ENCODE measurements around the gene ZAP70.
"Not testable (repeated sequence)": the region's sequence is repeated elsewhere in the genome, so short reads cannot be mapped to it uniquely, and the experiment has no call there.

Gene ZAP70

DNA sequence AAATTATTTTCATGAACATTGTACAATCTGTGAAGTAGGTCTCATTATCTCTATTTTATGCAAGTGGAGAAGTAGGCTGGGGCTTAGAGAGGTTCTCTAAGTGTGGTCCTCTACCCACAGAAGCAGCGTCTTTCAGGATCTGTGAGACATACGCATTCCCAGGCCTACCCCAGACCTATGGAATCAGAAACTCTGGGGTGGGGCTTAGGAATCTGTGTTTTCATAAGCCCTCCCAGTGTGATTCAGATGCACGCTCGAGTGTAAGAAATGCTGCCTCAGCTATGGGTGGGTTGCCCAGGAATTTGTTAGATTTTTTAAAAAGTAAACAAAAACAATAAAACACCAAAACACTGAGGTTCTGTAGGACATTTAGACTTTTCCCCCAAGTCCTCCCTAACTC lies 14.8 kb upstream of the ZAP70 start:
- DNase-seq (ENCODE audit: low spot score): no peak

DNA sequence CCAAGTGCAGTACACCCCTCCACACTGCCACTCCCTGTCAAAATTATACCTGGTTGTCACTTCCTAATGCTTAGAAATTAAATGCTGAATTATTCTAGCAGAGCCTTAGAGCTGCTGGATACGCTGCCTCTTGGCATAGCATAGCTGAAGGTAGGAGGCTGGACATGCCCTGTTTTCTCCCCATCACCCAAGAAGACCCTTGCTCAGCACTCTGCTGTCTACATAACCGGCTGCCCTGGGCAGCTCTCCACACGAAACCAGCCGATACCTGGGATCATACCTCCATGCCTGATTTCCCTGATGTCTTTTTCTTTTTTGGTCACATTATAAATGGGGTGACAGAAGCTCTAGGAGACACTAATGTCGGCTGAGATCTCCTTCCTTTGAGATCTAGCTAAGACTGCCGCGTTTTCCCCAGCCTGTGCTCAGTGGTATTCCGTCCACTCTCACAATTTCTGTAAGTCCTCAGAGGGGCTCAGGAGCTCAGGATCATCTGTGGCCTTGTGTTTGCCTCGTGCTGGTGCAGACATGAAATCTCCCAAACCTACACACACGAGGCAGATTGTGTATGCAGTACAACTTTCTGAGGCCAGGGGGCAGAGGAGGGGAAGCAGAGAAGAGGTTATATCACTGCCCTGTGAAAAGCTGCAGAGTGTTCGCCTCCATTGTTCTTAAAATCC lies 13.5 kb upstream of the ZAP70 start:
- DNase-seq (ENCODE audit: low spot score): peak; percentile 68

DNA sequence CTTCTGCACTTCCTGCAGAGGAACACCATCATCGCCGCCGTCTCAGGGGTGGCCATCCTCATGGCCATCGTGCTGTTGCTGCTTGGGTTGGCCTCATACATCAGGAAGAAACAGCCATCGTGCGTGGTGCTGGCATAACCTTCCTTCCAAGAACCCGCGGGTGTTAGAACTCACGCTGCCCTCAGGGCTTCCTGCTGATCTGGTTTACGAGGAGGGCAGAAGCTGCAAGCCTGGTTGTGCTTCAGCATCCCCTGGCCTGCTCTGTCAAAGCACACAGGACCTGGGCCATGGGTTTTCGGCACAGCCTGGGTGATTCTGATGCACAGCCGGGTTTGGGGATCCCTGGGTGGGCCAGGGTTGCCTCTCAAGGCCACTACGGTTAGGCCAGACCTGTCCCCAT lies 12.2 kb upstream of the ZAP70 start:
- no peak for DNase-seq (ENCODE audit: low spot score)

GRCh38 chr2:97701851-97702465 lies 11.4 kb upstream of the ZAP70 start:
- no peak for DNase-seq (ENCODE audit: low spot score)

GRCh38 chr2:97702731-97703470 lies 10.5 kb upstream of the ZAP70 start:
- no peak for DNase-seq (ENCODE audit: low spot score)

DNA sequence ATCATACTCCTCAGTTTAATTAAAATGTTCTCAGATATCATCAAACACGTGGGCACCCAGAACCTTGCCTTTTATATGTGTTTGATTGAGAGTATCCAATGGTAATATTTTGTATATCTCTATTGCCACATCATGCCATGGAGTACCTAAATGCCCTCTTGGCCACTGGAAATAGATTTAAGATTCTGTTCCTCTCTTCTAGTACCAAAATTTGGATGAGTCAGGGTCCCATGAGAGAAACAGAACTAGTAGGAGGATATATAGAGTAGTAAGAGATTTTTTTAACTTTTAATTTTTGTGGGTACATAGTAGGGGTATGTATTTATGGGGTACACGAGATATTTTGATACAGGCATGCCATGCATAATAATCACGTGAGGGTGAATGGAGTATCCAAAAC lies 9.6 kb upstream of the ZAP70 start:
- DNase-seq (ENCODE audit: low spot score): no peak

DNA sequence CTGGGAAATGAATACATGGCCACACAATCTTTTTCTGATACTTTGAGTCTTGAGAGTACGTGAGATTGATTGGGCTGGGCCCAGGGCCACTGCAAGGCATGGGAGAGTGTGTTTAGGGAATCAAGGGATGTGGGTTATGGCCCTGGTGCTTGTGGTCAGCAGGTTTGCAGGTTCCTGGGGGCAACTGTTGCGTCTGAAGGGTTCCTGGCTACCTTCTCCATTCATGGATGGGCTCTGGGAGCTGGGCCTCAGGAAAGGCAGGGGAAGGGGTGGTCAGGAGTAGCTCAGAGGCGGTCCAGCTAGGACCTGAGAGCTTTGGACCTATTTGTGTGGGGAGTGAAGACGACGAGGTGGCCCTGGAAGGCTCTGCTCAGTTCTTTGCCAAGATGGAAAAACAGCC lies 8.4 kb upstream of the ZAP70 start:
- DNase-seq (ENCODE audit: low spot score): no peak

DNA sequence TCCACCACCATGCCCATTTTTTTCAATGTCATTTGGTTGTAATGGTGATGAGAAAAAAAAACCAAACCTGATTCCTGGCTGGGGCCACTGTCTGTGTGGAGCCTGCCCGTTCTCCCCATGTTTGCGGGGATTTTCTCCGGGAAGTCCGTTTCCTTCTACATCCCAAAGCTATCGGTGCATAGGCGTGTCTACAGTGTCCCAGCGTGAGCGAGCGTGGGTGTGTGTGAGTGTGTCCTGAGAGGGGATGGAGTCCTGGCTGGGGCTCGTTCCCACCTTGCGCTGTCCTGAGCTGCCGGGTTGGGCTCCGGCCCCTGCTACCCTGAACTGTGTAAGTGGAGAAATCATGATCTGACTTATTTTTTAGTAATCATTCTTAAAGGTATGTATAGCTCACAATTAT lies 7.3 kb upstream of the ZAP70 start:
- no peak for DNase-seq (ENCODE audit: low spot score)

GRCh38 chr2:97706708-97707345 lies 6.5 kb upstream of the ZAP70 start:
- DNase-seq (ENCODE audit: low spot score): no peak

GRCh38 chr2:97707362-97708047 lies 5.9 kb upstream of the ZAP70 start:
- DNase-seq (ENCODE audit: low spot score): no peak

DNA sequence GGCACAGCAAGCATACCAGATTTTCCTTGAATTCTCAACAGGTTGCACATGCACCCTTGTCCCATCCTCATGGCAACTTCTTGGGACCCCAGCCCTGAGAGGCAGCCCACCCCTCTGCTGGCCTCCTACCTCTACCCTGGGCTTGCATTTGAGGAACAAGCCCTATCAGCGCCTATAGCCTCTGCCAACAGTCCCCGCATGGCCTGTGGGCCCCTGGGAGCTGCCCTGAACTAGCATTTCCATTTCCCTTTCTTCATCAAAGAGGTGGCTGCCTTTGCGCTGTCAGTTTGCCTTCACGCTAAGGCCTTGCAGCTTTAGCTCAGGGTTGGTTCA lies 5.4 kb upstream of the ZAP70 start:
- DNase-seq (ENCODE audit: low spot score): no peak

GRCh38 chr2:97708608-97709007 lies 4.8 kb upstream of the ZAP70 start:
- no peak for DNase-seq (ENCODE audit: low spot score)

DNA sequence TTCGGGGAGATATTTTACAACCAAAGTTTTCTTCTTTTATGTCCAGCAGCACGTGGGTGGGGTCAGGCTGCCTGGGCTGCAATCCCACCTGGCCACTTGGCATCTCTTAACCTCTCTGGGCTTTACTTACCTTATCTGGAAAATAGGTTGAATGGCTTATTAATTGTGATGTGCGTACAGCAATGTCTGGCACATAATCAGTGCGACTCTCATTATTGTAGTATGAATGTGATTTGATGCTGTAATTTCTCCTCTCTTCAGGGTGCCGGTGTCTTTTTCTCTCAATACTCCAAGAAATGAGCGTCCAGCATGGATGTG lies 2.0 kb upstream of the ZAP70 start:
- no peak for DNase-seq (ENCODE audit: low spot score)

- not testable (repeated sequence) for DNase-seq (ENCODE audit: low spot score)
Measured at GRCh38 chr2:97712175-97712574, 1.2 kb upstream of the ZAP70 start.

GRCh38 chr2:97712693-97713295 lies 582 bp upstream of the ZAP70 start:
- DNase-seq (ENCODE audit: low spot score): no peak

- DNase-seq (ENCODE audit: low spot score): no peak
Measured at GRCh38 chr2:97714084-97714949, 941 bp downstream of the ZAP70 start.

DNA sequence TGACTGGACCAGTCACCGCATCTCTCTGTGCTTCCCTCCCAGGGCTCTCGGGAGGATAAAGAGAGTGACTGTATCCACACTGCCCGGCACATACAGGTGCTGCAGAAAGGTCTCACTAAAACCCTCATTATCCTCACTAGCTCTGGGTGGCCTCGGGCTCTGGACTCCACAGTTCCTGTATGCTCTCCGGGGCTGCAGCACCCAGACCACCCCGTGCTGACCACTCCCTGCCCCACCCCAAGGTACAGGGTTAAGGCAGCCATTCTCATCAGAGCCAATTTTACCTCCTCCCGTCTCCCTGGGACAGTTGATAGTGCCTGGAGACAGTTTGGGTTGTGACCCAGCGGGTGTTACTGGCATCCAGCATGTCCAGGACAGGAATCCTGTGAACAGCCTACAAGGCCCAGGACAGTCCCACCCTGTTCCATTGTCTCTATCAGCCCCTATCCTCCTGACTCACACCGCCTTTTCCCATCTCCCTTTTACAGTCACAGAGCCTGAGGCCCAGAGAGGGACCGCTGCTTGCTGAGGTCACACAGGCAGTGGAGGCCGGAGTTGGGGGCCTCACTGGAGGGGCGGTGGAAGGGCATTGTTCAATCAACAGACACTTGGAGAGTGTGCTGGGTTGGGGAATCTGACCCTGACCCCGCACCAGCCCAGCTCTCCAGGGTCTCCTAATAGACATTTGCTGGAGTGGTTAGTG lies 1.7 kb downstream of the ZAP70 start:
- DNase-seq (ENCODE audit: low spot score): no peak

DNA sequence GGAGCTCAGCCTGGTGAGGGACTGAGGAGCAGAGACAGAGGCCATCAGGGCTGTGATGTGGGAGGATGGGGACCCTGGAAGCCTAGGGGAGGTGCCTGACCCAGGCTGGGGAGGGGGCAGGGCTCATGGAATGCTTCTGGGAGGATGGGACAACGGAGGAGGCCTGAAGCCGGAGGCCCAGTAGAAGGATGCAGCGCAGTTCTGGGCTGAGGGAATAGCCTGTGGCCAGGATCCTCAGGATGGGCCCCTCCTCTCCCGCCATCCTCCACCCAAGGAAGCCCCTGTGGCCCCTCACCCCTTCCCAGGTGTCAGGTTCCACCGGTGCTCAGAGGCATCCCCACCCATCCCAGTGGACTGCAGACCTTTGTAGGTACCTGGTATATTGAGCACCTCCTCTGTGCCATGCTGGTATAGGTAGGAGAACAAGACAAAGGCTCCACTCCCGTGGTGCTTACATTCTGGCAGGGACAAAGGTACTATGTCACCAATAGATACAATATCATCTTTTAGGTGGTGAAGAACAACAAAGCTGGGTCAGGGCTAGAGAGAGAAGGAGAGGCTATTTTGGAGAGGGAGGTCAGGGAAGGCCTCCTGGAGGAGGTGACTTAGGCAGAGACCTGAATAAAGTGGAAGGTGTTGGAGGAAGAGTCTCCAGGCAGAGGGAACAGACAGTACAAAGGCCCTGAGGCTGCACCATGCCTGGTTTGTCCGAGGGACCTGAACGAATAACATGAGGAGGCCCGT lies 2.7 kb downstream of the ZAP70 start:
- DNase-seq (ENCODE audit: low spot score): no peak

- no peak for DNase-seq (ENCODE audit: low spot score)
Measured at GRCh38 chr2:97716695-97717612, 3.6 kb downstream of the ZAP70 start.
